HG02798 (cell line): Measurements from ENCODE around the gene F13A1.

Experiments
- ATAC-seq: cut with Tn5 transposase; IDR thresholded peaks from one replicate; pipeline ENCODE4 v1.9.1; 2021; ENCODE audit warnings: mild to moderate bottlenecking; ENCODE audit not compliant: unreplicated experiment, poor library complexity

F13A1 gene

DNA sequence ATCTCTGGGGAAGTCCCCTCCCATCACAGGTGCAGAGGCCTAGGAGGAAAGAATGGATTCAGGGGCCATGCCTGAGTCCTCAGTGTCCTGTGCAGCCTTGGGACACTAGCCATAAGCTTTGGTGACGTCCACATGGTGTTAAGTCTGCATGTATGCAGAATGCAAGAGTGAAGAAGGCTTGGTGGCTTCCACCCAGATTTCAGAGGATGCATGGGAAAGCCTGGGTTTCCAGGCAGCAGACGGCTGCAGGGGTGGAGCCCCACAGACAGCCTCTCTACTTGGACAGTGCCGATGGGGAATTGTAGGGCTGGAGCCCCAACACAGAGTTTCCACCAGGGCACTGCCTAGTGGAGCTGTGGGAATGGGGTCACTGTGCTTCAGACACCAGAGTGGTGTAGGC lies 196.7 kb downstream of the F13A1 start:
- ATAC-seq: no peak

DNA sequence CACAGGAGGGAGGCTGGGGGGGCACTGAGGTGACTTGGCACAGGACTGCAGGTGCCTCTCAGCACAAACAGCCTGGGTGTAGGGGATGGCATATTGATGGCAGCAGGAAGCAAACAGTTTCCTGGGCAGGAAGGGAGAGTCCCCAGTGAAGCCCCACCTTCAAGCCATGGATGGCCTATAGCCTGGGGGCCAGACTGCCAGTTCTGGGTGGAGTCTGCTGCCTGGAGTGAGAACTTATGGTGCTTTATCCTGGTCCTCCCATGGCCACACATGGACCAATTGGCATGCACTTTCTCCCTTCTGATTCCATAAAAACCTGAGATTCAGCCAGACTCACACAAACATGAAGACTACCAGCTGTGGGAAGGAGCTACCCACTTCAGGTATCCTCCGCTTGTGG lies 198.5 kb downstream of the F13A1 start:
- no peak for ATAC-seq

DNA sequence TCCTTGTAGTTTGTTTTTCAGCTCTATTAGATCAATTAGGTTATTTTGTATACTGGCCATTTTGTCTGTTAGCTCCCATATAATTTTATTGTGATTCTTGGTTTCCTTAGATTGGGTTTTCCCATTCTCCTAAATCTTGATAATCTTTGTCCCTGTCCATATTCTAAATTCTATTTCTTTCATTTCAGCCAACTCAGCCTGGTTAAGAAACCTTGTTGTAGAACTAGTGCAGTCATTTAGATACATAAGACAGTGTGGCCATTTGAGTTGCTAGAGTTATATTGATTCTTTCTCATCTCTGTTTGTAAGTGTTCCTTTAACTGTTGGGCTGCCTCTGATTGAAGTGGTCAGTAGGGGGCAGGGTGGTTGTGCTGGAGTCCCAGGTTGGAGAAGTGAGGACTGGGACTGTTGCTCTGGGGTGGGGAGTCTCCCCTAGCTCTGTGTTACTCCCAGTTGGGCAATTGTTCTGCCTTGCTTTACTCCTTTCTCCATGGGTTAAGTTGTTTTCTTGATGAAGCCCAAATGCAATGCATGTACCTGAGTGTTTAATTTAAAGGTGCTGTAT lies 214.9 kb downstream of the F13A1 start:
- ATAC-seq: no peak
